ENCODE measurements around the gene VIM.
"Not testable (repeated sequence)": the region's sequence is repeated elsewhere in the genome, so short reads cannot be mapped to it uniquely, and the experiment has no call there.

Gene VIM

GRCh38 chr10:17257466-17258321 lies 29.7 kb downstream of the VIM start:
- peak; percentile 49 to 50 for DNase-seq

GRCh38 chr10:17262502-17262901 lies 34.5 kb downstream of the VIM start:
- DNase-seq = no peak

- DNase-seq = no peak
Observed at GRCh38 chr10:17263580-17263979, 35.5 kb downstream of the VIM start.

DNA sequence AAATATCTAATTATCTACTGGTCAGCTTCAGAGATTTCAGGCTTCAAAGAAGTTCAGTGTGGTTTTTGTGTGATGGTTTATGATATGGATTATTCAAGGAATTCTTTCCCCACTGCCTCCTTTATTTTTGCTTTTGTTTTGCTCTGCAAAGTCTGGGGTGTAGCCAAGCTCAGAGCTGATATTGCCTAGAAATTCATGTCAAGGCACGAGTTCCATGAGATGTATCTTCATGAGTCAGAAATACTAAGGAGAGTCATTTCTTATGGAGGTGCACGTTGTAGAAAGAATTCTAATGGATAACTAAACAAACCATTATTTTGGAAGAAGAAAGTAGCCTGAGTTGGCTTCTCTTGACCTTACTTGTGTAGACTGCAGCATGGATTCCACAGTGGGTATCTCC lies 37.4 kb downstream of the VIM start:
- no peak for DNase-seq

DNA sequence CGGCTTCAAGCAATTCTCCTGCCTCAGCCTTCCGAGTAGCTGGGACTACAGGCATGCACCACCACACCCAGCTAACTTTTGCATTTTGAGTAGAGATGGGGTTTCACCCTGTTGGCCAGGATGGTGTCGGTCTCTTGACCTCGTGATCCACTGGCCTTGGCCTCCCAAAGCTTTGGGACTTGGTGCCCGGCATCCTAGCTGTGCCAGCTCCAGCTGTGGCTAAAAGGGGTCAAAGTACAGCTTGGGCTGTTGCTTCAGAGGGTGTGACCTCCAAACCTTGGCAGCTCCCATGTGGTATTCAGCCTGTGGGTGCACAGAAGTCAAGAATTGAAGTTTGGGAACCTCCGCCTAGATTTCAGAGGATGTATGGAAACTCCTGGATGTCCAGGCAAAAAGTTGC lies 38.5 kb downstream of the VIM start:
- DNase-seq = not testable (repeated sequence)

DNA sequence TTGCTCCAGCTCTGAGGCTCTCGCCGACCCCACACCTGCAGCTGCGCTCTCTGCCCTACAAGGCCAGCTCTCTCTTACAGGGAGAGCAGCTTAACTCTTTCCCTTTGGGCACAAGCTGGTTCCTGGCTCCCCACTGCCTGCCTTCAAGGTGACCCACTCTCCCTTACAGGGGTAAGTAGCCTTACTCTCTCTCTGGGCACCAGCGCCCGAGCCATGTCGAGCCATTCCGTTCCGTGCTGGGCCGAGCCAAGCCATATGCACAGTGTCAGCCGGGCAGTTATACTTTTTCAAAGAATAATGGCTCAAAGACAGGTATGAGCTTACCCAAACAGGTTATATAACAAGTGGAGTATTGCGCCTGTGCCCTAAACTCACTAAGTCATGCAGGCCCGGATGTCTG lies 44.6 kb downstream of the VIM start:
- no peak for DNase-seq

DNA sequence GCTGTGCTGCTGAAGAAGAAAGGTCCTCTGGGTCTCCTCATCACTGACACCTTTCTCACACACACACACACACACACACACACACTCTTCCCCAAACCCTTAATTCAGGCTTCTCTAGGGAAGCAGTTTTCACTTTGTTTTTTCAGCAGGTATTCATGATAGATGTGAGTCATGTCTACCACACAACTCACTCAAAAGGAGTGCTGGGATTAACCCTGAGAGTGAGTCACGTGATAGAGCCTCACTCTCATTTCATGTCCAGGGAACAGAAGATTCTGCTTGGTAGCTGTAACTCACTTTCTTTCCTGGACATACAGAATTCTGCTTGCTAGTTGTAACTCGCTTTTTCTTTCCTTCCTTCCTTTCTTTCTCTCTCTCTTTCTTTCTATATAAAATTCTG lies 45.4 kb downstream of the VIM start:
- no peak for DNase-seq

GRCh38 chr10:17276756-17277424 lies 48.8 kb downstream of the VIM start:
- no peak for DNase-seq

DNA sequence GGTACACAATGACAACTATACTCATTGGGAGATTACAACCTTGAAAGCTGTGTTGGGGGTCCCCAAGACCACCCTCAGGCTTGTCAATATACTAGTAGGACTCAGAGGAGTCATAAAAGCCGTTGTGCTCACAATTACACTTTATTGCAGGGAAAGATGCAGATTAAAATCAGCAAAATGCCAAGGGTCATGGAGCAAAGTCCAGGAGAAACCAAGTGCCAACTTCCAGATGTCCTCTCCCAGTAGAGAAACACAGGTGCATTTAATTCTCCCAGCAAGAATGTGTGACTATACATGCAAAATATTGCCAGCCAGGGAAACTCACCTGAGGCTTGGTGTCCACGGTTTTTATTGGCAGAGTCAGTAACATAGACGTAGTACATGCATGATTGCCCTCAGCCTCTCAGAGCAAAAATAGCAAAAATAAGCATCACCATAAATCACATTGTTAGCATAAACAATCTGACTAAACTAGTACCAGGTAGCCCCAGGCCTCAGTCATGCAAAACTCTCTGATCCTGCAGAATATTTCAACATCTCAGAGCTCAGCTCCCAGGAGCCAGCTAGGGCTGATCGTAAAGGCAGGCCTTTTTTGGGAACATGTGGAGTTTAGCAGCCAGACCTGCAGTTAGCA lies 50.7 kb downstream of the VIM start:
- no peak for DNase-seq

GRCh38 chr10:17282311-17282710 lies 54.3 kb downstream of the VIM start:
- no peak for DNase-seq

- DNase-seq = no peak
Observed at GRCh38 chr10:17286562-17287550, 58.8 kb downstream of the VIM start.

All from activated T-cell treated with anti-CD3 and anti-CD28 coated beads, Interleukin-2, amount 50 U/mL, for 48 hours (primary cell).